Effector memory CD4-positive, alpha-beta T cell (primary cell): ENCODE measurements around the gene AVPR2.
A peak's percentile ranks its signal among the peaks of the same experiment; 100 is the strongest.

Experiments
- DNase-seq, 3 donors: peaks; one replicate each; pipeline ENCODE4 v3.0.0-alpha.2; 2020
- H3K27ac ChIP-seq: 2 replicates; pipeline ENCODE4 v1.7.0; 2013; ENCODE audit warnings: mild to moderate bottlenecking, low read length, moderate library complexity; ENCODE audit not compliant: insufficient read depth, poor library complexity, severe bottlenecking
- H3K27me3 ChIP-seq: replicated peaks from 2 replicates; pipeline ENCODE4 v1.7.0; 2013; ENCODE audit warnings: mild to moderate bottlenecking, low read length; ENCODE audit not compliant: insufficient read depth, control insufficient read depth, poor library complexity, severe bottlenecking
- H3K36me3 ChIP-seq: 2 replicates; pipeline ENCODE4 v1.7.0; 2013; ENCODE audit warnings: mild to moderate bottlenecking, low read length, moderate library complexity; ENCODE audit not compliant: control insufficient read depth, insufficient read depth
- H3K4me1 ChIP-seq: 2 replicates; pipeline ENCODE4 v1.7.0; 2013; ENCODE audit warnings: low read length, mild to moderate bottlenecking; ENCODE audit not compliant: control insufficient read depth, insufficient read depth, poor library complexity, severe bottlenecking
- H3K4me3 ChIP-seq: 2 replicates; pipeline ENCODE4 v1.7.0; 2013; ENCODE audit warnings: low read length, low read depth, mild to moderate bottlenecking; ENCODE audit not compliant: insufficient read depth, poor library complexity, severe bottlenecking
- H3K9me3 ChIP-seq: 2 replicates; pipeline ENCODE4 v1.7.0; 2013; ENCODE audit warnings: mild to moderate bottlenecking, low read length, moderate library complexity; ENCODE audit not compliant: control insufficient read depth

The AVPR2 gene

DNA sequence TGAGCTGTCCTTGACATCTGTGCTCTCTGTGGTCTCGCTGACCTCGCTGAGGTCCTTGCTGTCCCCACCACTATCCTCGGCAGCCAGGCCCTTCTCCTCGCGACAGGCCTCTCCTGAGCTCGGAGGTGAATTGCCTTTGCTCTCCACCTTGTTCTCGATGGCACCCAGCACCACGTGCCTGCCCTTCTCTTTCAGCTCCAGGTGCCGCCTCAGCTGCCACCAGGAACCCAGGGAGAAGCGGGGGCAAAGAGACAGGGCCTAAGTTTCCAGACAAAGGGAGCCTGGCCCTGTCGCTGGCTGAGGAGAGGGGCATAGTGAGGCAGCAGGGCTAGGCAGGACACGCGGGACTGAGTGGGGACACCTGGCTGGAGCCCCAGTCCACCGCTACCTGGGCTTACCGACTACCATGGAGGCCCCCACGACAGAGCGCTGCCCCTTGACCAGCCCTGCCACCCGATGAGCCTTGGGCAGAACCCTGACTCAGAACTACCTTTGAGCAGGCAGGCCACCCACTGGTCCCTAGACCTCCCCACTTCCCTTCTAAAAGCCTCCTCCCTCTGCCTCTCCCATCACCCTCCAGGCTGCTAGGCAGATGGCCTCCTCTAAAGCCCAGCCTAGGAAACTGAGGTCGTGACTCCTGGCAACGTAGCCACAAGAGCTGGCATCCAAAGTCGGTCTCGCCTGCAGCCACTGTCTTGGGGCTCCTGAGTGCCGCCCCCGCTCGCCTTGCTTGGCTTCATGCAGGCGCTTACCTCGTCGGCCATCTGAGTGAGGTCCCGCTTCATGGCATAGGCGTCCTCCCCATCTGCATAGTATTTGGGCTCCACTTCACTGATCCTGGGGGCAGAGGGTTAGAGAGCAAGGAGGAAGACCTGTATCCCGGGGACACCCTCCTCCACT lies 25.8 kb downstream of the AVPR2 start:
- Histone ChIP-seq H3K4me1 (peaks cover 20% of the 10 kb centered on the region), H3K27ac (no peak overlapping the region), H3K36me3 (peaks cover 8% of the 10 kb centered on the region), H3K4me3 (no peak overlapping the region), H3K27me3 (no peaks in the 10 kb centered on the region), H3K9me3 (no peaks in the 10 kb centered on the region)
- DNase-seq: no peak

DNA sequence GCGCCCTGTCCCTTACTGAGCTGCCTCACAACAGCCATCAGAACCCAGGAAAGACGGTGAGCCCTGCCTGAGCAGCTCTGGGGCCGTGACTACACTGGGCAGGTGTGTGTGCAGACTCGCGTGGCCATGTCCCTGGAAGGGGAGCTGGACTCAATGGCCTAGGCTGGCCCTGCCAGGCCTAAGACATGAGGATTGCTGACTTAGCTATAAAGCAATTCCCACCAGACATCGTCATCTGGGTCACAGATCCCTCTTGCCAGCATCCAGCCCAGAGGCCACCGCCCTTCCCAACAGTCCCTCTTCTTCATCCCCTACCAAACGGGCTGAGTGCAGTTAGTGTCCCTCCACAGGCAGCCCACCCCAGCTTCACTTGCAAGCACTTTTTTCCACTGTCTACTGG lies 26.7 kb downstream of the AVPR2 start:
- peaks cover 19% of the 10 kb centered on the region for H3K4me1 ChIP-seq
- H3K36me3 ChIP-seq: peaks cover 8% of the 10 kb centered on the region
- H3K27me3 ChIP-seq: no peaks in the 10 kb centered on the region
- H3K4me3 ChIP-seq: no peak overlapping the region
- no peak for DNase-seq
- H3K9me3 ChIP-seq: no peaks in the 10 kb centered on the region
- H3K27ac ChIP-seq: no peak overlapping the region

DNA sequence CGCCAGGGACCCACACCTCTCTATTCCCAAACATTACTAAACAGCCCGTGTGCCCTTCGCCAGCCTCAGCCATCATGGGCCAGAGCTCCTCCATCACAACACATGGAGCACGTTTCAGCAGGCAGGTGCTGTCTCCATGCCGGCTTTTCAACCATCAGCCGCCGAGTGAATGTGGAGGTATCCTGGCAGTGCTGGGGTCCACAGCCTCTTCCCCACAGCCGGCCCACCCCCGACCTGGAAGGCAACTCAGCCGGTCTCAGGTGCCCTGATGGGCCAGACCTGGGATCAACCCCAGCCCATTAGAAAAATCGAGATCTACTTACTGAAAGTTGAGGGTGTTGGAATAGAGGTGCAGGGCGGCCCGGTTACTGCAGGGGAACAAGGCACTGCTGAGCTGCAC lies 27.3 kb downstream of the AVPR2 start:
- Histone ChIP-seq H3K4me3 (no peak overlapping the region), H3K27me3 (no peaks in the 10 kb centered on the region), H3K27ac (no peak overlapping the region), H3K9me3 (no peaks in the 10 kb centered on the region), H3K36me3 (peaks cover 8% of the 10 kb centered on the region), H3K4me1 (peaks cover 14% of the 10 kb centered on the region)
- DNase-seq: no peak

DNA sequence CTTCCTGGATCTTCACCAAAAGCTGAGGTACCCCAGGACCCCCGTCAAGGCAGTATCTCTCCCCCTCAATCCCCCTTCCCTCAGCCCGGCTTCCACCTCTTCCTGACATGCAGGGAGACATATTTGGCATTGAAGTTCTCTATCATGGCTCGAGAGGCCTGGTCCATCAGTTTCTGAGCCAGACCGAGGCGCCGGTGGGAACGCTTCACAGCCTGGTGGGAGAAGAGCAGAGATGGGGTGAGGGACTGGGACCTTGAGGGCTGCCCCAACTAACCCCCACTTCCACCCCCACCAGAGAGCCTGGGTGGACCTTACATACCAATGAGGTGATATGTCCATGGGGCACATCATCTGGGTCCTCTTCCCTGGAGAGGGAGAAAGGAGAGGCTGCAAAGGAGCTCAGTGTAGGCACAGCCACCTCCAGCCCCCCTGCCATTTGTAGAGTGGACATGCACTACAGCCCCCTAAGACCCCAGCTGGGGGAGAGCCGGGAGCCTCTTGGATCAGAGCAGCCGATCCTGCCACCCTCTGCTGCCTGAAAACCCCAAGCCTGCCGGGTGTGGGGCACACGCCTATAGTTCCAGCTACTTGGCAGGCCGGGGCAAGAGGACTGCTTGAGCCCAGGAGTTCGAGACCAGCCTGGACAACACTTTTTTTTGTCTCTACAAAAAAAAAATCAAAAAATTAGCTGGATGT lies 27.9 kb downstream of the AVPR2 start:
- H3K9me3 ChIP-seq: no peaks in the 10 kb centered on the region
- H3K4me3 ChIP-seq: no peak overlapping the region
- peaks cover 8% of the 10 kb centered on the region for H3K36me3 ChIP-seq
- DNase-seq: no peak
- no peaks in the 10 kb centered on the region for H3K27me3 ChIP-seq
- H3K4me1 ChIP-seq: peaks cover 8% of the 10 kb centered on the region
- no peak overlapping the region for H3K27ac ChIP-seq

DNA sequence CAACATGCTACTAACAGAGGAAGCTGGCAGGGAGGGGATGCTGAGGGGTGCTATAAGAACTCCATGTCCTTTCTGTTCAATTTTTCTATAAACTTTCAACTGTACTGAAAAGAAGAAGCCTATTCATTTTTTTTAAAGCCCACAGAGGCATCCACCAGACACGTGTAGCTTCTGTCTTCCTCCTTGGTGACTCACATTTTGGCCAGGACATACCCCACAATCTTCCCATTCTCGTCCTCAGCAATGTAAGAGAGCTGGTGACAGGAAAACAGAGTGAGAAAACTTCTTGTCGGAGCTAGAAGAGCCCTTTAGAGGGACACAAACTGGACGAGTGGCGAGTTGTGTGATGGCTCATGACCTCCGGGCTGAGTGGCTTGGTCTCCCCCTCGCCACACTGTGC lies 29.3 kb downstream of the AVPR2 start:
- Histone ChIP-seq H3K27ac (peak overlapping the region; percentile 14), H3K36me3 (peaks cover 8% of the 10 kb centered on the region)
- no peak for DNase-seq

DNA sequence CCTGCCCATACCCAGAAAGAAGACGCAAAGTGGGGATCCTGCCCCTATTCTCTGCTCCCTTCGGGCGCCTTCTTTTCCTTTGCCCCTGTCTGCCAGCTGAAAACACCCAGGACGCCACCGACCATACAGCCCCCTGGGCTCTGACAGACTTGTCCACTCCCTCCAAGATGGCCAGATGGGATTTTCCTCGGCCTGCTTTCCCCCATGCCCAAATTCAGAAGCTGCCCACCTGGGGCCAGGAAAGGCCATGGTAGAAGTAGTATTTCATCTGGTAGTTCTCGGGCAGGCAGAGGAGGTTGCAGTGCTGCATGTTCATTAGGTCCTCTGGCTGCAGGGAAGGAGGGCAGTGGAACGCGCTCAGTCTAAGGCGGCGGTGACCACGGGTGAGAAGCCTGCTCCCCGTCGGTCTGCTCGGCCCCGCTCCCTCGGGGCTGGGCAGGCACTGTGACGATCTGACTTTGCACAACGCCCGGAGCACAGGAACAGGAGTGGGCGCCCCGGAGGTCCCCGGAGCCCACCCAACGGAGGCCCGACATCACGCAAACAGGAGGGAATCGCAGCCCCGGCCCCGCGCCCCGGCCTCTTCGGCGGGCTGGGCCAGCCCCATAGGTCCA lies 29.8 kb downstream of the AVPR2 start:
- Histone ChIP-seq H3K9me3 (no peaks in the 10 kb centered on the region), H3K4me1 (peaks cover 3% of the 10 kb centered on the region), H3K27me3 (no peaks in the 10 kb centered on the region), H3K27ac (peak overlapping the region; percentile 14), H3K4me3 (peak overlapping the region; percentile 40), H3K36me3 (peaks cover 8% of the 10 kb centered on the region)
- no peak for DNase-seq

More for the DNA sequence above, 29.3 kb downstream of the AVPR2 start:
- no peaks in the 10 kb centered on the region for H3K9me3 ChIP-seq
- no peaks in the 10 kb centered on the region for H3K27me3 ChIP-seq
- peaks cover 7% of the 10 kb centered on the region for H3K4me1 ChIP-seq
- no peak overlapping the region for H3K4me3 ChIP-seq

DNA sequence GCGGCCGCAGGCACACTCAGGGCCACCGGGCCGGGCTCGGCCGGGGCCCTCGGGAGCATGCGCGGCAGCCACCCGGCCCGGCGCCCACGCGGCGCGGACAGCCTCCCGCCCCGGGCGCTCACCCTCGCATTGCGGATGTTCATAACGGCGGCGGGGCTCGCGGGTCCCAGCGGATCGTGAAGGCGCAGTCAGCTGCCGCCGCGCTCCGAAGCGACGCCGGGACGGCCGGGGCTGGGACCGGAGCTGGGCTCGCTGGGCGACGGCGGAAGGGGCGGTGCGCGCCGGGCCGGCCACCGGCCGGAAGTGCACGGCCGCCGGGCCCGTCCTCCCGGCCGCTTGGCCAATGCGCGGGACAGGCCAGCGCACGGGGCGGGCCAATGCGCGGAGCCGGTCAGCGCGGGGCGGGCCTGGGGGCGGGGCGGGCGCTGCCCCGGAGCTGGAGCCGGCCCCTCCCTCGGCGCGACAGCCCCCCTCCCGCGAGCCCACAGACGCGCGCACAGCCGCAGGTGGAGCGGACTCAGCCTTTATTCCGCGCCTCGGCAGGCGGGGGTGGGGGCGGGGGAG lies 30.4 kb downstream of the AVPR2 start, which contains the start of gene NAA10:
NAA10 (minus strand) TSS at position 276 of the 564 bp plus-strand sequence; CDS start at position 143, 133 bp downstream.
- Histone ChIP-seq H3K4me3 (peak within 1 kb of the TSS; percentile 40), H3K4me1 (peaks cover 2% of the 10 kb centered on the region), H3K9me3 (no peaks in the 10 kb centered on the region), H3K27me3 (no peaks in the 10 kb centered on the region), H3K27ac (peak within 1 kb of the TSS; percentile 14), H3K36me3 (peaks cover 8% of the 10 kb centered on the region)
- DNase-seq: peak; percentile 32 to 55 (median 53)

DNA sequence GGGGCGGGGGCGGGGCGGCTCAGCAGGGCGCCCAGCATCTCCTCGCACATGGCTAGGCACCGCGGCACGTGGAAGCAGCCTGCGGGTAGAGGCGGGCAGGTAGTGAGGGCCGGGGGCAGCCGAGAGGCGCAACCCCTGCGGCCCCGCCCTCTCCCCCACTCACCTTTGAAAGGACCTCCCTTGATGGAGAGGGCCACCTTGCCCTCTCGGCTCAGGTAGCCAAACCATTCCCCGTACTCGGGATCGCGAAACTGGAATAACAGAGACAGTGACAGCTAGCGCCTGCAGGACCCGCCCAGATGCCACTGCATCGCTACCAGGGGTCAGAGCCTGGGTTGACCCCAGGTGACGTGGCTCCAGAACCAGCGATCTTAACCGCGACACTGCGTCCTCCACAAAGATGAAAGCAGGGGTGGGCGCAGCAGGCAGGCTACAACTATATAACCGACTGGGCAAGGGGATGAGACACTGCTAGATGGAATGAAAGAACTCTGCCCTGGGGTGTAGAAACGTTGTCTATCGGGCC lies 30.9 kb downstream of the AVPR2 start:
- H3K27ac ChIP-seq: no peak overlapping the region
- no peak for DNase-seq
- no peaks in the 10 kb centered on the region for H3K27me3 ChIP-seq
- peaks cover 2% of the 10 kb centered on the region for H3K4me1 ChIP-seq
- H3K9me3 ChIP-seq: no peaks in the 10 kb centered on the region
- peaks cover 8% of the 10 kb centered on the region for H3K36me3 ChIP-seq
- no peak overlapping the region for H3K4me3 ChIP-seq

DNA sequence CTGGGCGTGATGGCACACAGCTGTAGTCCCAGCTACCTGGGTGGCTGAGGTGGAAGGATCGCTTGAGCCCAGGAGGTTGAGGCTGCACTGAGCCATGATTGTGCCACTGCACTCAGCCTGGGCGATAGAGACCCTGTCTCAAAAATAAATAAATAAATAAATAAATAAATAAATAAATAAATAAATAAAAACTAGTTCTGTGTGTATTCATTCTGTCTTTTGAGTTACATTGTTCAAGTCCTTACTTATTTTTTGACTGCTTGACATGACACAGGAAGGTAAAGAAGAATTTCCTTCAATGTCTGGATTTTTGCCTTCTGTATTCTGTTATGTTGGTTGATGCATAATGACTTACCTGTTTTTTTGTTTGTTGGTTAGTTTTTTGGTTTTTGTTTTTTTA lies 32.6 kb downstream of the AVPR2 start:
- peaks cover 2% of the 10 kb centered on the region for H3K4me1 ChIP-seq
- H3K9me3 ChIP-seq: no peaks in the 10 kb centered on the region
- no peaks in the 10 kb centered on the region for H3K27me3 ChIP-seq
- DNase-seq: no peak
- H3K4me3 ChIP-seq: no peak overlapping the region
- H3K27ac ChIP-seq: no peak overlapping the region
- H3K36me3 ChIP-seq: peaks cover 5% of the 10 kb centered on the region
